GM21825 (cell line): ENCODE data around the gene FARSA.
"Not testable (repeated sequence)": the region's sequence is repeated elsewhere in the genome, so short reads cannot be mapped to it uniquely, and the experiment has no call there.

Experiments used
- ATAC-seq: cut with Tn5 transposase; IDR thresholded peaks from one replicate; pipeline ENCODE4 v1.9.1; 2021; ENCODE audit warnings: mild to moderate bottlenecking, moderate library complexity; ENCODE audit not compliant: unreplicated experiment

FARSA gene

GRCh38 chr19:12891553-12892021, 41.9 kb downstream of the FARSA start:
- no peak for ATAC-seq

GRCh38 chr19:12890787-12891552, 42.5 kb downstream of the FARSA start, which contains the start of gene GCDH:
Gene GCDH, plus strand, starts transcription at chr19:12891160. Its CDS starts 145 bp downstream, at chr19:12891305.
- ATAC-seq: peak; percentile 79

GRCh38 chr19:12890299-12890786, 43.2 kb downstream of the FARSA start:
- ATAC-seq: not testable (repeated sequence)

DNA sequence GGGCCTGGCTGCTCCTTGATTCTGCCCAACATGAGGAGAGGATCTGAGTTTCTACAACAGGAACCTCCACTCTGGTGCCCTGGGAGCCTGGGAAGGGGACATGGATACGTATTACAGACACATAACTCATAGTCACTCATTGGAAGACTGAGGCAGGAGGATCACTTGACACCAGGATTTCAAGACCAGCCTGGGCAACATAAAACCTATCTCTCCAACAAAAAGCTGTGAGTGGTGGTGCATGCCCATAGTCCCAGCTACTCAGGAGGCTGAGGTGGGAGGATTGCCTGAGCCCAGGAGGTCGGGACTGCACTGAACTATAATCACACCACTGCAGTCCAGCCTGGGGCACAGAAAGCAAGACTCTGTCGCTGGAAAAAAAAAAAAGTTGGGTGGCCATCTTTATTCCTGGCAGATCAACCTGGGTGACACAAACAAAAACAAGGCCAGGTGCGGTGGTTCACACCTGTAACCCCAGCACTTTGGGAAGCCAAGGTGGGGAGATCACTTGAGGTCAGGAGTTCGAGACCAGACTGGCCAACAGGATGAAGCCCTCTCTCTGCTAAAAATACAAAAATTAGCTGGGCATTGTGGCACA, 45.4 kb downstream of the FARSA start:
- no peak for ATAC-seq

DNA sequence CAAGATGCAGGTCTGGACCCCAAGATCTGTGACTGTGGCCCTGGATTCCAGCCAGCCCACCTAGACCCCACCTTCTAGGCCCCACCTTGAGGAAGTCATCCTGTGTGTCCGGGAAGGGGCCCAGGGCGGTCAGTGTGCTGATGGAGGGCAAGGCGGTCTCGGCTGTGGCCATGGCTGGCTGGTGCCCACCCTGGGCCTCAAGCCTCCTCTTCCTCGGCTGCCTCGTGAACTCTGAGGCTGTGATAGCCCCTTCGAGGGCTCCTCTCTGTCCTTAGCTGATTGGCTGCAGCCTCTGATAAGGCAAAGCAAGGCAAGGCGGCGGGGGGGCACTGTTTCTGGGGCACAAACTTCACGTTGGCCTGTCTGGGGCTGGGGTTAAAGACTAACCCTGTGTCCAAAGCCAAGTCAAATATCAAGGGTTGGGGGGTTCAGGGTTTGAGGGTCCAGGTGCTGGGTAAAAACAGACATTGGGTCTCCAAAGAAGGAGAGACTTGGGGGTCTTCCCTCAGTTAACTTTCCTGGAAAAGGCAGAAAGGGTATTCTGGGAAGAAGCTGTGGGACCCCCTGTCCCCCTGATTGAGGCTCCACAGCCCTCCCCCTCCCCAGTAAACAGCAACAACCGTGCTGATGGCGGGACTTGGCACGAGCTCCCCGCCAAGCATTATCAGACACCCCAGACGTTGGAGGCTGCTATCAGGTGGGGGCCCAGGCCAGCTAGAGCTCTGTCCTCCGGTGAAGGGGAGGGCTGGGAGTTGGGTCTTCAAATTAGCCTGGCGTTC, 46.4 kb downstream of the FARSA start, which contains the start of gene KLF1:
KLF1 (minus strand) TSS at position 233 of the 779 bp plus-strand sequence; CDS start at position 172, 61 bp downstream.
- ATAC-seq: no peak

DNA sequence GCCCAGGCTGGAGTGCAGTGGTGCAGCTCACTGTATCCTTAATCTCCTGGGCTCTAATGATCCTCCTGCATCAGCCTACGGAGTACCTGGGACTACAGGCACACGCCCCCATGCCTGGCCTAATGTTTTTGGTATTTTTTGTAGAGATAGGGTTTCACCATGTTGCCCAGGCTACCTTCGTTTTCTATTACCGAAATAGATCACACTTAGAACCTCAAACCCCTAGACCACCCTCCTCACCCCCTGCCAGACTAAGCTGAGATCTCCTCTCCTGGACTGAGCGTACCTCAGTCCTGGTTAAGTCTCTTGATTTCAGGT, 46.9 kb downstream of the FARSA start:
- no peak for ATAC-seq

DNA sequence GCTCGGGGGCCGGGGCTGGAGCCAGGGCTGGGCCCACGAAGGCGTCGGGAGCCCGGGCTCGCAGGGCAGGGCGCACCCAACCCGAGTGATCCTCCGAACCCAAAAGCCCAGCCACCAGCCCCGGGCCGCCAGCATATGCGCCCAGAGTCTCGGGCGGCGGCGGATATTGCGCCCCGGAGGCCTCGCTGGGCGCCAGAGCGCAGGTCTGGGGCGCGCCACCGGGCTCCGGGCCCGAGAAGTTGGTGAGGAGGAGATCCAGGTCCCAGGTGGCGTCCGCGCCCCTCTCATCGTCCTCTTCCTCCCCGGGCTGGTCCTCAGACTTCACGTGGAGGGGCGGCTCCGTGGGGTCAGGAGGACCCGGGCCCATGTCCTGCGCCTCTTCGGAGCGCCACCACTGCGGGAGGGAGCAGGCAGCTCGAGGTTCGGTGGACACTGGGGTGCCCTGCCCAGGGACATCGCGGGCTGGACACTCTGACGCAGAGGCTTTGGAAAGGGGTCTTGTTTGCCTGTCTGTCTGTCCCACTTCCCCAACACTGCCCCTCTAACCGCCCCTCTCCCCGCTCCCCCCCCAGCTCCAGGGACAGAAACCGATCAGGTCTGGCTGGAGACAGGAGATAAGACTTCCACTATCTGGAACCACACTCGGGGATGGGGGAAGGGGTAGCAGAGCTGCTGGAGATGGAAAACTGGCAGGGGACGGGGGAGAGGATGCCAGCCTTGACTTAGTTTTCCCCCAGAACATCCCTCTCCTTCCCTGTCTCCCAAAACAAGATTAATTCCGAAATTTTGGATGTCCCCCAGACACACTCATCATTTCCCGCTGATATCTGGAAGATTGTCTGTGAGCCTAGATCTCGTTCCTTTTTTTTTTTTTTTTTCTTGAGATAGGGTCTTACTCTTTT, 47.5 kb downstream of the FARSA start:
- no peak for ATAC-seq

GRCh38 chr19:12884926-12885748, 48.4 kb downstream of the FARSA start:
- no peak for ATAC-seq

- ATAC-seq: no peak
These were observed 48.9 kb downstream of the FARSA start for GRCh38 chr19:12884627-12884925.

DNA sequence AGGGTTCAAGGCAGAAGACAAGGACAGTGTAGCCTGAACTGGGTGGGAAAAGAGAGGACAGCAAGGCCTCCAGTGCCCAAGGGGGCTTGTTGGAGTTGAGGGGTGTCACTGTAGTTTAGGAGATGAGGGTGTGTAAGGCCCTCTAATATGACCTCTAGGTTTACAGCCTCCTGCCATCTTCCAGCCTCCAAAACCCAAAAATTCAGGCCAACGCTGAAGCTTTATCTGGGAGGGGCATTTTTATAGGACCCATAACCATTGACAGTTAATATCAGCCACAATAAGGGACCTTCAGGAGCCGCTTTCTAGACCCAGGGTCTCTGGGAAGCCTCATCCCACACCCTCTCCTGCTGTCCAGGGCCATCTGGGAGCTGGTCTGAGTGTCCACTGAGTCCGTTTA, 49.3 kb downstream of the FARSA start:
- ATAC-seq: no peak

- ATAC-seq: no peak
These were observed 50.9 kb downstream of the FARSA start for GRCh38 chr19:12882589-12882988.

- peak; percentile 78 for ATAC-seq
These were observed 52.2 kb downstream of the FARSA start, which contains the start of gene DNASE2 for GRCh38 chr19:12881172-12881808. Gene DNASE2, minus strand, starts transcription at chr19:12881449. Its CDS starts 74 bp downstream, at chr19:12881375.

GRCh38 chr19:12880551-12881171, 52.9 kb downstream of the FARSA start:
- no peak for ATAC-seq

DNA sequence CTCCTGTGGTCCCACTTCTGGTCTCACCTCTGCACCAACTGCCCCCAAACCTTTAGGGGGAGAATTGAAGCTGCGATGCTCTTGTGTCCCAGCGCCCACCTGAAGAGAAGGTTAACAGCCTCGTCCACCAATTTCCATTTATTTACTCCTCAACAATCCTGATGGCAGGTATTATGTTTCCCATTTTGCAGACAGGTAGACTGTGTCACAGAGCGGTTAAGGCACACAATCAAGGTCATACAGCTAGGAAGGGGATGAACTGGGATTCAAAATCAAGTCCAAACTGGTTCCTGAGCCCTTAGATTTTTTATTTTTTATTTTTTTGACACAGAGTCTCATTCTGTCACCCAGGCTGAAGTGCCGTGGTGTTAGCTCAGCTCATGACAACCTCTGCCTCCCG, 58.4 kb downstream of the FARSA start:
- ATAC-seq: no peak

DNA sequence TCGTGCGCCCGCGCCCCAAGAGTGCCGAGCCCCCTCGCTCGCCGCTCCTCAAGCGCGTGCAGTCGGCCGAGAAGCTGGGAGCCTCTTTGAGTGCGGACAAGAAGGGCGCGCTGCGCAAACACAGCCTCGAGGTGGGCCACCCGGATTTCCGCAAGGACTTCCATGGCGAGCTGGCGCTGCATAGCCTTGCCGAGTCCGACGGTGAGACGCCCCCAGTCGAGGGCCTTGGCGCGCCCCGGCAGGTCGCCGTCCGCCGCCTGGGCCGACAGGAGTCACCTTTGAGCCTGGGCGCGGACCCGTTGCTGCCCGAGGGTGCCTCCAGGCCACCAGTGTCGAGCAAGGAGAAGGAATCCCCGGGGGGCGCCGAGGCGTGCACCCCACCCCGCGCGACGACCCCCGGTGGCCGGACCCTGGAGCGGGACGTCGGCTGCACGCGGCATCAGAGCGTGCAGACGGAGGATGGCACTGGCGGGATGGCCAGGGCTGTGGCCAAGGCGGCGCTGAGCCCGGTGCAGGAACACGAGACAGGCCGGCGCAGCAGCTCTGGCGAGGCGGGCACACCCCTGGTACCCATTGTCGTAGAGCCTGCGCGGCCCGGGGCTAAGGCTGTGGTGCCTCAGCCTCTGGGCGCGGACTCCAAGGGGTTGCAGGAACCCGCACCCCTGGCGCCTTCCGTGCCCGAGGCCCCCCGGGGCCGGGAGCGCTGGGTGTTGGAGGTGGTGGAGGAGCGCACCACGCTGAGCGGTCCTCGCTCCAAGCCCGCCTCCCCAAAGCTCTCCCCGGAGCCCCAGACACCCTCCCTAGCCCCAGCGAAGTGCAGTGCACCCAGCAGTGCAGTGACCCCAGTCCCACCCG, 59.4 kb downstream of the FARSA start:
- no peak for ATAC-seq

DNA sequence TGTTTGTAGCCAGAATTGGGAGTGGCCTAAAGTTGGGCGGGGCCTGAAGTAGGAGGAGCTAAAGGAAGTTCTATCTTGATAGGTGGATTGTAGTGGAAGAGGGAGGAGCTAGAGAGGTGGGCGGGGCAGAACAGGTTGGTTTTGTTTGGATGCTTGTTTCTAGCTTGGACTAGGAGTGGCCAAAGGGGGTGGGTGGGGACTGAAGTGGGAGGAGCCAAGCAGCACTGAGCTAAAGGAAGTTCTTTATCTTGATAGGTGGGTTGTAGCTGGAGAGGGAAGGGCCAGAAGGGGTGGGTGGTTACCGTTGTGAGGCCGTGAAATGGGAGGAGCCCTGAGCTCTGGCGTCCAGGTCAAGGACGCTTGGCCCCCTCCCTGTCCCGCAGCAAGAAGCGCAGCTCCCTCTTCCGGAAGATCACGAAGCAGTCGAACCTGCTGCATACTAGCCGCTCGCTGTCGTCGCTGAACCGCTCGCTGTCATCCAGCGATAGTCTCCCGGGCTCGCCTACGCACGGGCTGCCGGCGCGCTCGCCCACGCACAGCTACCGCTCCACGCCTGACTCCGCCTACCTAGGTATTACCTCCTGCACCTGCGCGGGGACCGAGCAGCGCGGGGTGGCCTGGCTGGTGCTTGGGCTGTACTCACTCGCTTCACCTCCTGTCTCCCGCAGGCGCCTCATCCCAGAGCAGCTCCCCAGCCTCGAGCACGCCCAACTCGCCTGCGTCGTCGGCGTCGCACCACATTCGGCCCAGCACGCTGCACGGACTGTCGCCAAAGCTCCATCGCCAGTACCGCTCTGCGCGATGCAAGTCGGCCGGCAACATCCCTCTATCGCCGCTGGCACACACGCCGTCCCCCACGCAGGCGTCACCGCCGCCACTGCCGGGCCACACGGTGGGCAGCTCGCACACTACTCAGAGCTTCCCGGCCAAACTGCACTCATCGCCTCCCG, 60.3 kb downstream of the FARSA start:
- no peak for ATAC-seq
